GM19455 (cell line): ENCODE results near the gene KLK6.

Source experiments
- ATAC-seq: cut with Tn5 transposase; IDR thresholded peaks from one replicate; pipeline ENCODE4 v1.9.1; 2021; ENCODE audit not compliant: unreplicated experiment

The KLK6 gene

GRCh38 chr19:50912727-50913716, 56.4 kb downstream of the KLK6 start:
- ATAC-seq, result no peak

- no peak for ATAC-seq
Observed at GRCh38 chr19:50912102-50912599, 57.2 kb downstream of the KLK6 start.

DNA sequence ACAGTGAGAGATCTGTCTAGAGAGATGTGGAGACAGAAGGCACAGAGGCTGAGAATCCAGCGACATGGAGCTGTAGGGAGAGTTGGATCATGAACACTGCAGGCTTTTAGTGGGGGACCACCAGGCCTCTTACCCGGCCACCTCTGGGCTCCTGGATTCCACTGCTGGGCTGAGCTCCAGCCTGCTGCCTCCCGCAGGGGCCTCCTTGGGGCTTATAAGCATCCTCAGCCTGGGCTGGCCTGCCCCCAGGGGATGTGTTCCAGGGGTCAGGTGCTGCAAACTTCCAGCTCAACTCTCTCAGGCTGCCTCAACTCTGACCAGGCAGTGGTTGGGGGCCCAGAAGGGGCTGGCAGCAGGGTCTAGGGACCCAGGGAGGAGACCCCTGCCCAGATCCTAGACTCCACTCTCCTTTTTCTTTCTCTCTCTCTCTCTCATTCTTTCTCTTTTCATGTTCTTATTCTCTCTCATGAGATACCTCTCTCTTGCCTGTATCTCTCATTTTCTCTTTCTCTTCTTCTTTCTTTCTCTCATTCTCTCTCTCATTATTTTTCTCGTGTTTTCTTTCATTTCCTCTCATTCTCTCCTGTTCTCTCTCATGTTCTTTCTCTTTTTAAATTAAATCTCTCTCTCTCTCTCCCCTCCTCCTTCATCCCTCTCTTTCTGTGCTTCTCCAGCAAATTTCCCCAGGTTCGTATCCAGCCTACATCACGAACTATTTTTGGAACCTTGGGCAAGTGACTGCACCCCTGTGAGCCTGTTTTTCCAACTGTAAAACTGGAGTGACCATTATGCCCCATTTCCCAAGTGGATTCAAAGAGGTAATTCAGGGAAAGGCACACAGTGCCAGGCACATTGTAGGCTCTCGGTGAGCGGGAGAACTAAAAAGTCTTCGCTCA, 57.9 kb downstream of the KLK6 start, which contains the start of gene KLK4:
Gene KLK4 (minus strand): TSS at position 190 of the 896 bp plus-strand sequence. CDS start 657 bp downstream, outside the sequence.
- ATAC-seq, result no peak

- no peak for ATAC-seq
Observed at GRCh38 chr19:50910722-50911121, 58.7 kb downstream of the KLK6 start.

DNA sequence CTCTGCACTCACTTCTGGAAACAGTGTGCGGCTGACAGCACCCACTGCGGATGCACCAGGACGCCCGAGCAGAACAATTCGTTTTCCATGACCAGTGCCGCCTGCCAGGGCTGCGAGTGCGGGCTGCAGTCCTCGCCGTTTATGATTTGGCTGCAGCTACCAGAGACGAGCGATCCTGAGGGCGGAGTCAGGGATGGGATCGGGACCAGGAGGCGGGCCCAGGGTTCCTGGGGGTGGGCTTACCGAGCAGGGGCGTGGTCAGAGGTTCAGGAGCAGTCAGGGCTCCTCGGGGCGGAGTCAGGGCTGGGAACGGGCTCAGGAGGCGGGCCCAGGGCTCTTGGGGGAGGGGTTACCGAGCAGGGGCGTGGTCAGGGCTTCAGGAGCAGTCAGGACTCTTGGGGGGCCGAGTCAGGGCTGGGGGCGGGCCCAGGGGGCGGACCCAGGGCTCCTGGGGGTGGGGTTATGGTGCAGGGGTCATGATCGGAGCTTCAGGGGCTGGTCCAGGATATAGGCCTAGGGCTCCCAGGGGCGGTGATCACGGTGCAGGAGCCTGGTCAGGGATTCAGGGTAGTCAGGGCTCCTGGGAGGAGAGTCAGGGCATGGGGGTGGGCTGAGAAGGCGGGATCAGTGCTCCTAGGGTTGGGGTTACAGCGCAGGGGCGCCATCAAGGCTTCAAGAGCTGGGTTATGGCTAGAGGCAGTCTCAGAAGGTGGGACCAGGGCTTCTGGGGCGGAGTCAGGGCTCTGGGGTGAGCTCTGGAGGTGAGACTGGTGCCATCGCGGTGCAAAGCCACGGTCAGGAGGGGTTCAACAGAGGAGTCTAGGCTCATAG, 59.9 kb downstream of the KLK6 start:
- no peak for ATAC-seq
